Right atrium auricular region (tissue), 2 donors: ENCODE results near the gene MORC2. TPM values are rescaled to one million over a fixed set of nuclear protein-coding genes. Genes with fewer than 3 reads are reported as not detected.

Experiments
- DNase-seq: peaks from one replicate; pipeline ENCODE4 v3.0.0-alpha.2; 2019; ENCODE audit warnings: low spot score
- H3K27ac ChIP-seq, 2 donors: fragments of 200-600 bp; sonication (generic); 1 replicate in 1 of 2; 2 replicates in 1 of 2; pipeline ENCODE4 v1.5.1; 2016 to 2019
- H3K27me3 ChIP-seq, 2 donors: fragments of 200-600 bp; sonication (generic); one replicate each; pipeline versions ENCODE4 v1.5.1 to v1.6.0; 2017 to 2019
- H3K36me3 ChIP-seq: fragments of 200-600 bp; sonication (generic); one replicate; pipeline ENCODE4 v1.5.1; 2016
- H3K4me1 ChIP-seq, 2 donors: fragments of 200-600 bp; sonication (generic); one replicate each; pipeline versions ENCODE4 v1.5.1 to v1.6.0; 2017 to 2019
- H3K4me3 ChIP-seq, 2 donors: fragments of 200-600 bp; sonication (generic); 1 replicate in 1 of 2; 2 replicates in 1 of 2; pipeline ENCODE4 v1.5.1; 2017 to 2019; ENCODE audit warnings: mild to moderate bottlenecking in 1 of 2, moderate library complexity in 1 of 2
- H3K9me3 ChIP-seq, 2 donors: fragments of 200-600 bp; sonication (generic); one replicate each; pipeline ENCODE4 v1.5.1; 2019
- total RNA-seq, 2 donors: library from RNA; depleted of rRNA; stranded (reverse); fragments of >200 nt; gene quantifications; one replicate each; pipeline ENCODE4 v1.1.0, GENCODE V29; 2016
- TF ChIP-seq, protein P1 (sequence below), 2 donors: fragments of 200-600 bp; sonication (generic); IDR thresholded peaks; one replicate each; pipeline ENCODE4 v1.5.1; 2019; ENCODE audit warnings: antibody characterized with exemption in 2 of 2

MORC2 gene
- total RNA-seq: 10 to 100 TPM; 20.1 to 21.0 TPM

DNA sequence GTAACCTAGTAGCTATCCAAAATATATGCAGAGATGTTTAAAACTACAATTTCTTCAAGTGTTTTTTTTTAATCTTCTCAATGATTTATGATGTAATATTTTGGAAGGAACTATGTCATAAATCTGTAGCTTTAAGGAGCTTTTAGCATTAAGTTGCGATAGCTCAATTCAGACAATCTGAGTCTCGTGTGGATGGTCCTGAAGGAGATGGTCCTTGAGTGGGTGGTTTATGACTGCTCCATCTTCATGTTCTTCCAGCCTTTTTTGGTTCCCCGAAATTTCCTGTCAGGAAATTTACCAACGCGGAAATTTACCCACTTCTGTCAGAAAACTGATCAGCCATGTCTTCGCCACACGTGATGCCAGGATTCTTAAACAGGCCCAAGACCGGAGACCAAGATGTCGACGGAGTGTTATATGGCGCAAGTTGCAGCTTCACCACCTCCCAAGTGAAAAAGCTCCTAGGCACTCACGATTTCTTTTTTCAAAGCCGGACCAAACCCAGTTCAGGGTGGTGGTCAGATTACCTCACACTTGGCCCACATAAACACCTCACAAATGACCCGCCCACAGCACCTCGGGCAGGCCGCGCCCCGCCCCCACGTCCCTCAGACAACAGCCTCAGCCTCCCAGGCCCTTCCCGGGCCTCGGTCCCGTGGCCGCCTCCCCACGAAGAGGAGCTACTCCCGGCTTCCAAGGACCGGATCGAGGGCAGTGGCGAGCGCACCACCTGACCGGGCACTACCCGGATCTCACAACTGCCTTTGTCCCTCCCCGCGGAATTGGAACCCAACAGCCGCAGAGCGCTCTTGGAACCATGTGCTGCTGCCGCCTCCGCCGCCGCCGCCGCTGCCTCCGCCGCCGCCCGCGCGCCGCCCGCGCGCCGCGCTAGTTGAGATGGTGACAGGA is at the start of gene MORC2:
Gene MORC2, minus strand, starts transcription at position 760 of the 909 bp plus-strand sequence. CDS start 885 bp downstream, outside the sequence.
- Histone ChIP-seq H3K4me3 (peak within 1 kb of the TSS; percentile 64 to 68), H3K36me3 (peaks cover 21% of the 10 kb centered on the region), H3K4me1 (peaks cover 0 to 36% of the 10 kb centered on the region in 2 donors), H3K9me3 (peaks cover 0 to 30% of the 10 kb centered on the region in 2 donors), H3K27ac (peak within 1 kb of the TSS; percentile 93 to 96), H3K27me3 (no peaks in the 10 kb centered on the region)
- TF ChIP-seq, protein P1, sequence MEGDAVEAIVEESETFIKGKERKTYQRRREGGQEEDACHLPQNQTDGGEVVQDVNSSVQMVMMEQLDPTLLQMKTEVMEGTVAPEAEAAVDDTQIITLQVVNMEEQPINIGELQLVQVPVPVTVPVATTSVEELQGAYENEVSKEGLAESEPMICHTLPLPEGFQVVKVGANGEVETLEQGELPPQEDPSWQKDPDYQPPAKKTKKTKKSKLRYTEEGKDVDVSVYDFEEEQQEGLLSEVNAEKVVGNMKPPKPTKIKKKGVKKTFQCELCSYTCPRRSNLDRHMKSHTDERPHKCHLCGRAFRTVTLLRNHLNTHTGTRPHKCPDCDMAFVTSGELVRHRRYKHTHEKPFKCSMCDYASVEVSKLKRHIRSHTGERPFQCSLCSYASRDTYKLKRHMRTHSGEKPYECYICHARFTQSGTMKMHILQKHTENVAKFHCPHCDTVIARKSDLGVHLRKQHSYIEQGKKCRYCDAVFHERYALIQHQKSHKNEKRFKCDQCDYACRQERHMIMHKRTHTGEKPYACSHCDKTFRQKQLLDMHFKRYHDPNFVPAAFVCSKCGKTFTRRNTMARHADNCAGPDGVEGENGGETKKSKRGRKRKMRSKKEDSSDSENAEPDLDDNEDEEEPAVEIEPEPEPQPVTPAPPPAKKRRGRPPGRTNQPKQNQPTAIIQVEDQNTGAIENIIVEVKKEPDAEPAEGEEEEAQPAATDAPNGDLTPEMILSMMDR (IDR thresholded peaks at IDR 0.05): no peak
- peak; percentile 59 for DNase-seq

DNA sequence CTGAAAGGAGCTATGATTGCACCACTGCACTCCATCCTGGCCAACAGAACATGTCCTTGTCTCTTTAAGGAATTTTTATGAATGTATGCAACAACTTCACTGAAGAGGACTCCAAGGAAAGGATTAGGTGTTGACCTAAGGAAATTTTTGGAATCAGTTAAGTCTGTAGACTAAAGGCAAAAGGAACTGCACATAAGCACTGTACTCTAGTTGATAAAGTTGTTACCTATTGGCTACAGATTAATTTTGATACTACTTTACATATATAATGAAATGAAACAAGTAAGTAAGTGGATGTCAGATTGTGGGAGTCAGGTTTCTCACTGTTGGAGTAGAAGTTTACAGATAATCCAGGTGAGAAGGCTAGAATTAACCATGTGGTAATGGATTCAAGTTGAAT is 37.0 kb upstream of the MORC2 start:
- no peaks in the 10 kb centered on the region for H3K27me3 ChIP-seq
- H3K36me3 ChIP-seq: no peaks in the 10 kb centered on the region
- H3K27ac ChIP-seq: no peak overlapping the region
- H3K9me3 ChIP-seq: peaks cover 4 to 18% of the 10 kb centered on the region in 2 donors
- DNase-seq: no peak
- H3K4me1 ChIP-seq: no peaks in the 10 kb centered on the region
- TF ChIP-seq, protein P1 (IDR thresholded peaks at IDR 0.05): no peak
- H3K4me3 ChIP-seq: no peak overlapping the region

DNA sequence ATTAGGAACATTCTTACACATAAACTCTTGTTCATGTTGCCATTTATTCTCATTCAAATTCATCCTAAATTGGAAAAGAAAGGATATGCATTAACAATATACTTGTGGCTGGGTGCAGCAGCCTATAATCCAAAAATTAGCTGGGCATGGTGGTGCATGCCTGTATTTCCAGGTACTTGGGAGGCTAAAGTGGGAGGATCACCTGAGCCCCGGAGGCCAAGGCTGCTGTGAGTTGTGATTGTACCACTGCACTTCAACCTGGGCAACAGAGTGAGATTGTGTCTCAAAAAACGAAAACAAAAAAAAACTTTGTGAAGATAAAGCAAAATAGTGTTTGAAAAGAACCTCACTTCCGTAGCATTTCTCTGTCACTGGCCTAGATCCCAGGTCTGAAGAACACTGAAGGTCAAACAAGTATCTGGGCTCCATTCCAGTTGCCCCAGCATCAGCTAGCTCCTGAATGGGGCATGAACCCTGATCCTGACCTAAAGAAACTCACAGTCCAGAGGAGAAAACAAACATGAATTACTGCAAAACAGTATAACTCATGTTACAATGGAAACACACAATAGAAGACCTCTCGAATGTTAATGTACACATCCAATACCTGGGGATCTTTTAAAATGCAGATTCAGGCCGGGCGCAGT is 32.7 kb upstream of the MORC2 start:
- Histone ChIP-seq H3K4me1 (no peaks in the 10 kb centered on the region), H3K36me3 (no peaks in the 10 kb centered on the region), H3K4me3 (no peak overlapping the region), H3K27me3 (no peaks in the 10 kb centered on the region), H3K9me3 (peaks cover 4 to 16% of the 10 kb centered on the region in 2 donors), H3K27ac (no peak overlapping the region)
- TF ChIP-seq, protein P1 (IDR thresholded peaks at IDR 0.05): no peak
- DNase-seq: no peak

DNA sequence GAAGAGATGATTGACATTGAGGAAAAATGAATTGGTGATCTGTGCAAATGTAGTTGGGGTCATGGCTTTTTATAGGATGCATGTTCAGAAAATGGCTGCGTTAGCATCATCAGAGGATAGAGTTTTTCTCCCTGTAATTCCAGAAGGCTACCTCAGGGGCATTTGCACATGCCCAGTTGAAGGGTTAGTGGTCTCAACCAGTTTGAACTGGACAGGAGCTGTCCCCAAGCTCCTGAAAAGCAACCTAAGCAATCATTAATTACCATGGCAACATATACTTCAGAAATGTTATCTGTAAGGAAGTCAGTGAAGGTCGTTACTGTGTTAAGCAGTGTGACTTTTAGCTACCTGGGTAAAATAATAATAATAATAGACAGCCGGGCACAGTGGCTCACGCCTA is 29.8 kb upstream of the MORC2 start:
- Histone ChIP-seq H3K27ac (no peak overlapping the region), H3K27me3 (no peaks in the 10 kb centered on the region), H3K9me3 (no peaks in the 10 kb centered on the region), H3K4me1 (no peaks in the 10 kb centered on the region), H3K36me3 (no peaks in the 10 kb centered on the region), H3K4me3 (no peak overlapping the region)
- TF ChIP-seq, protein P1 (IDR thresholded peaks at IDR 0.05): no peak
- no peak for DNase-seq

DNA sequence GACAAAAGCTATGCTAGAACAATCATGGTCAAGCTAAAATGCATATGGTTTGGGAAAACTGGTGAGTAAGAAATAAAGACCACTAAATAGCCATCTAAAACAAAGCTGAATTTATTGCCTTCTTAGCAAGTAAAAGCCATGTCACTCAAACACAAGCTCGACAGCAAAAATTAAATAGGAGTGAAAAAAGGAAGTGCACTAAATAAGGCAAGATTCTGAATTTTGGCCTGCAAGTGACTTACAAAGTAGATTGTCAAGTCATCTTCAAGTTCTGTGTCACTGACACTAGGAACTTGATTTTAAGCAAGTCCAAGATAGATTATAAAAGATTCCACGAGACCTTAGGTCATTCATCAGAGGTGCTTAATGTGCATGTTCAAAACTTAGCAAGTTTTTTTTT is 27.9 kb upstream of the MORC2 start:
- H3K4me1 ChIP-seq: no peaks in the 10 kb centered on the region
- TF ChIP-seq, protein P1 (IDR thresholded peaks at IDR 0.05): no peak
- H3K36me3 ChIP-seq: no peaks in the 10 kb centered on the region
- no peak overlapping the region for H3K4me3 ChIP-seq
- DNase-seq: no peak
- H3K27me3 ChIP-seq: no peaks in the 10 kb centered on the region
- H3K9me3 ChIP-seq: no peaks in the 10 kb centered on the region
- no peak overlapping the region for H3K27ac ChIP-seq
